Mesodermal cell (in vitro differentiated cells): ENCODE data around the gene PEAK1.
A peak's percentile ranks its signal among the peaks of the same experiment; 100 is the strongest.
"Not testable (repeated sequence)": the region's sequence is repeated elsewhere in the genome, so short reads cannot be mapped to it uniquely, and the experiment has no call there.

Experiments
- H3K27ac ChIP-seq: 2 replicates; pipeline ENCODE4 v1.7.0; 2013; ENCODE audit warnings: mild to moderate bottlenecking, low read depth, low read length, moderate library complexity; ENCODE audit not compliant: severe bottlenecking
- H3K36me3 ChIP-seq: 2 replicates; pipeline ENCODE4 v1.7.1; 2013; ENCODE audit warnings: mild to moderate bottlenecking, low read length, moderate library complexity; ENCODE audit not compliant: control insufficient read depth, insufficient read depth
- H3K4me1 ChIP-seq: one replicate; pipeline ENCODE4 v1.7.1; 2013; ENCODE audit warnings: mild to moderate bottlenecking, low read length; ENCODE audit not compliant: insufficient read depth, control insufficient read depth, poor library complexity, severe bottlenecking
- H3K4me3 ChIP-seq: 2 replicates; pipeline ENCODE4 v1.7.0; 2013; ENCODE audit warnings: low read length, control low read depth, mild to moderate bottlenecking; ENCODE audit not compliant: insufficient read depth, poor library complexity, severe bottlenecking; ENCODE audit errors: extremely low read depth
- H3K9me3 ChIP-seq: 2 replicates; pipeline ENCODE4 v1.7.1; 2013; ENCODE audit warnings: mild to moderate bottlenecking, low read length, moderate library complexity; ENCODE audit not compliant: control insufficient read depth
- WGBS, 2 experiments: methylation state at CpG; one replicate each; pipeline ENCODE4 v1.1.5; 2013; ENCODE audit warnings: missing lambda C conversion rate in 2 of 2; ENCODE audit not compliant: insufficient coverage in 2 of 2; 5-methylcytosine and 5-hydroxymethylcytosine counted together

Gene PEAK1

GRCh38 chr15:77160562-77161478 is 259.1 kb downstream of the PEAK1 start:
- Histone ChIP-seq H3K9me3 (no peaks in the 10 kb centered on the region), H3K27ac (no peak overlapping the region), H3K4me1 (no peaks in the 10 kb centered on the region), H3K4me3 (no peak overlapping the region), H3K36me3 (peaks cover 23% of the 10 kb centered on the region)
- WGBS, 2 experiments, result 89 to 98% methylated on average over 4 to 7 of the region's 7 CpGs

DNA sequence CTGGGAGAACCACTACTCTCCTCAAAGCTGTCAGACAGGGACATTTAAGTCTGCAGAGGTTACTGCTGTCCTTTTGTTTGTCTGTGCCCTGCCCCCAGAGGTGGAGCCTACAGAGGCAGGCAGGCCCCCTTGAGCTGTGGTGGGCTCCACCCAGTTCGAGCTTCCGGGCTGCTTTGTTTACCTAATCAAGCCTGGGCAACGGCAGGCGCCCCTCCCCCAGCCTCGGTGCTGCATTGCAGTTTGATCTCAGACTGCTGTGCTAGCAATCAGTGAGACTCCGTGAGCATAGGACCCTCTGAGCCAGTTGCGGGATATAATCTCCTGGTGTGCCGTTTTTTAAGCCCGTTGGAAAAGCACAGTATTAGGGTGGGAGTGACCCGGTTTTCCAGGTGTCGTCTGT is 263.9 kb downstream of the PEAK1 start:
- peaks cover 23% of the 10 kb centered on the region for H3K36me3 ChIP-seq
- not testable (repeated sequence) for H3K4me1 ChIP-seq, H3K9me3 ChIP-seq, H3K4me3 ChIP-seq, H3K27ac ChIP-seq
- 85 to 90% methylated on average over 10 of the region's 11 CpGs for WGBS, 2 experiments

DNA sequence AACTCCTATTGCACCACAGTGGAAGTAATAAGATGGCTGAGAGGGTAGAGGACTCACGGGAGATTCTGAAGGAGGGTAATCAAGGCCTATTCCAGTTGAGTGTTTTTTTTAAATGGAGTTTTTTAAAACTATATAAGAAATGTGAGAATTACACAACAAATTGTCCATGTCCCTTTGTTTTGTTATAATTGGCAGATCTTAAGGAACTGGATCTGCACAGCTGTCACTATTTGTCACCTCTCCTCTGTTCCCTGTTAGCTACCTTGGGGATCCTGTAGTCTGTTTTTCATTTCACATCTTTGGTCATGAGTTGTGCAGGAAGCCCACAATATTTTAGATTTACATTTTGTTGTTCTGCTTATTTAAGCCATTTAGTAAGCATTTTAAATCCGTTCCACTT is 271.7 kb downstream of the PEAK1 start:
- Histone ChIP-seq H3K36me3 (peaks cover 6% of the 10 kb centered on the region), H3K4me3 (no peak overlapping the region), H3K27ac (no peak overlapping the region), H3K9me3 (no peaks in the 10 kb centered on the region), H3K4me1 (peaks cover 17% of the 10 kb centered on the region)
- no CpG with 5 or more reads among the region's 2 CpGs for WGBS, 2 experiments

DNA sequence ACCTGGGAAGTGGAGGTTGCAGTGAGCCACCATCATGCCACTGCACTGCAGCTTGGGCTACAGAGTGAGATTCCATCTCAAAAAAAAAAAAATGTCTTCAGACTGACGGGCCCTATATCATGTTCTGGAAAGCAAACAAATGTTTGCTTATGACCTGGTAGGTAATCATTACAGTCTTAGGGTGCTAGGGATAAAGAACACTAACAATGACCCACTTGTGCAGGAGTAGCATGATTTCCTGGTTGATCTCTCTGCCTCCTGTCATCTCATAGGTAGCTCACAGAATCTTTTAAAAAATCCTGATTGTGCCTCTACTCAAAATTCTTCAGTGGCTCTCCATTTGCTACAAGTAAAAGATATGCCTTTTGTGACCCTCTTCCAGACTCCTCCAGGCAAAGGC is 274.5 kb downstream of the PEAK1 start:
- WGBS, 2 experiments, result no CpG with 5 or more reads among the region's 1 CpG
- peaks cover 17% of the 10 kb centered on the region for H3K4me1 ChIP-seq
- peak overlapping the region; percentile 83 for H3K27ac ChIP-seq

DNA sequence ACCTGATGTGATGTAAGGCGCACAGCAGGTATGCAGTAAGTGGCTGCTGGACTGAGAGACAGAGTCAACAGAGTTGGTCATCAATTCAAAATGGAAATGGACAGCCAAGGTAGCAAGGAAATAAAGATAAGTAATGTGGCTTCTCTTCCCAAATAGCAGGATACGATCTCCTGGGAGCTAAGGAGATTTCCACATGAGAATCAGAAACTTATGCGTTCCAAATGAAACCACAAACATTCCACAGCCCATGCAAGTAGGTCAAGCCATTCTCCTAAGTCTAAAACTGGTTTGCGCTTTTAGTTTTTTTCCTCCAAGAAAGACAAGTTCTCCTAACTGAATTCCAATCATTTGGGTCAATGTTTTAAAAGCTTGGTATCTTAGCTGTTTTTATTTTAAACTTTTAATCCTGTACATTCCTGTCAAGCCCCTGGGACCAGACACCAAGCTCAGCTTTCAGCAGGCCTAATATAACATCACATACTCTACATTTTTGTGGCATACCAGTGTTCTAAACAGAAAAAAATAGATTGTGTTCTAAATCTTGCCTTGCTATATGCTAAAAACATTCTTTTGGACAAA is 275.3 kb downstream of the PEAK1 start:
- Histone ChIP-seq H3K9me3 (peaks cover 11% of the 10 kb centered on the region), H3K27ac (peak overlapping the region; percentile 83), H3K4me3 (no peak overlapping the region), H3K36me3 (peaks cover 17% of the 10 kb centered on the region), H3K4me1 (peaks cover 17% of the 10 kb centered on the region)
- 85 to 94% methylated on average over 3 of the region's 4 CpGs for WGBS, 2 experiments

More for the DNA sequence above, 274.5 kb downstream of the PEAK1 start:
- Histone ChIP-seq H3K36me3 (peaks cover 17% of the 10 kb centered on the region), H3K4me3 (no peak overlapping the region), H3K9me3 (peaks cover 7% of the 10 kb centered on the region)

DNA sequence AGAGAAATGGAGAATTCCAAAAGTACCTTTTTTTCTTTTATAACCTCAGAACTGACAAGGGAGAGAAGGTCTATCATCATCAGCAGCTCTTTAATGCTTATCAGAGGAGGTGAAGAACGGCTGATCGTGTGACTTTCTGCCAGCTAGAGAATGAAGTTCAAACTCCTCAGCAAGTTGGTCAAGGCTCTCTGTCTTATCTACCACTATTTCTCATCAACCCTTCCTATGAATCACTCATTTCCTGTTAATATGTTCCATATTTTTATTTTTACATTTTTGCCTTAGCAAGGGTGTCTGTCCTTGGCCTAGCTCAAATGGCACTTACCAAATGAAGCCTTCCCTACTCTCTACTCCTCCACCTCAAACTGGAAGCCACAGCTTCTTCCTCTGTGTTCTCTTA is 275.9 kb downstream of the PEAK1 start:
- WGBS, 2 experiments, result 94 to 100% methylated on average over 2 of the region's 2 CpGs
- no peak overlapping the region for H3K4me3 ChIP-seq
- H3K27ac ChIP-seq, result peak overlapping the region; percentile 83
- H3K9me3 ChIP-seq, result peaks cover 11% of the 10 kb centered on the region
- H3K36me3 ChIP-seq, result peaks cover 22% of the 10 kb centered on the region
- H3K4me1 ChIP-seq, result peaks cover 17% of the 10 kb centered on the region

DNA sequence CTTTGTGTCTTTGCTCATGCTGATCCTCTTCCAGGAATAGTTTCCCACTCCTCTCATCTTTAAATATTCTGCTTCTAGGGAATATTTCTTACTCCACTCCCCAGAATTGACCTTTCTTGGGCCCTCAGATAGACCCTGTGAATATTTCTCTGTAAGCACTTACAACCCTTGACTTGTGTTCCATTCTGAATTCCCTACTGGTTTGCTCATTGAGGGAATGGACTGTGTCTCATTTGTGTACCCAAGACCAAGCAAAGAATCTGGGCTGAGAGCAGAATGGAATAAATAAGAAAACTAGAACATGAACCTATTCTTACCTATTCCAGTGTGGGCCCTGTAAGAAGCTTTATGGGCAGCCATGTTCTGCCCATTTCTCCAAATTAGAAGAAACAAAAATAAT is 276.3 kb downstream of the PEAK1 start:
- H3K4me3 ChIP-seq, result no peak overlapping the region
- H3K36me3 ChIP-seq, result peaks cover 24% of the 10 kb centered on the region
- peaks cover 17% of the 10 kb centered on the region for H3K4me1 ChIP-seq
- peaks cover 11% of the 10 kb centered on the region for H3K9me3 ChIP-seq
- no peak overlapping the region for H3K27ac ChIP-seq

DNA sequence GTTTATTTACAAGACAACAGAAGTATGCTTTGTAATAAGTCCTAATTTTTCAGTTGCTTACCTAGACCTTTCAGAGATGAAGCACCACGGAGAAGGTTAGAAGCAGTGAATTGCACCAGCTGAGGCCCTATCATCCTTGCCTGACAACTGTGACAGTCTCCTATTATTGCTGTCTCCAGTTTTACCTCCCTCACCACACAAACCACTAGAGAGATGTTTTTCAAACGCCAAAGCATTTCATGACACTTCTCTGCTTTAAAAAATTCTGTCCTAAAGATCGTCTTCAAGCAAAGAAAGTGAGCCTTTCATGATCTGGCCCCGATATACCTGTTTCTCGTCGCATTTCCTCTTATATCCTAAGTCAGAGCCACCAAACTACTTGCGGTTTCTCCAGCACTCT is 276.7 kb downstream of the PEAK1 start:
- Histone ChIP-seq H3K4me3 (no peak overlapping the region), H3K36me3 (peaks cover 24% of the 10 kb centered on the region), H3K9me3 (peaks cover 11% of the 10 kb centered on the region), H3K27ac (no peak overlapping the region), H3K4me1 (peaks cover 17% of the 10 kb centered on the region)
- WGBS, 2 experiments, result 89 to 96% methylated on average over 7 of the region's 7 CpGs

DNA sequence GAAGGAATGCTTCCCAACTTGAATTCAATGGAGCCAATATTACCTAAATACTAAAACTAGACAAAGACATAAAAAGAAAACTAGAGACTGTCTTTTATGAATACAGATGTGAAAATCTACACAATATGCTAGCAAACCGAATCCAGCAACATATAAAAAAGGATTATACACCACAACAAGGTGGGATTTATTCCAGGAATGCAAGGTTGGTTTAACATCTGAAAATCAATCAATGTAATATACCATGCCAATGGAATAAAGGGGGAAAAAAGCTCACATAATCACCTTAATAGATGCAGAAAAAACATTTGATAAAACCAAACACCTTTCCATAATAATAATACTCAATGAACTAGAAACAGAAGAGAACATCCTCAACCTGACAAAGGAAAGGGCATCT is 279.7 kb downstream of the PEAK1 start:
- no peak overlapping the region for H3K4me3 ChIP-seq
- peaks cover 30% of the 10 kb centered on the region for H3K36me3 ChIP-seq
- peaks cover 13% of the 10 kb centered on the region for H3K4me1 ChIP-seq
- no CpG with 5 or more reads among the region's 1 CpG for WGBS, 2 experiments
- H3K27ac ChIP-seq, result no peak overlapping the region
- H3K9me3 ChIP-seq, result peaks cover 11% of the 10 kb centered on the region

DNA sequence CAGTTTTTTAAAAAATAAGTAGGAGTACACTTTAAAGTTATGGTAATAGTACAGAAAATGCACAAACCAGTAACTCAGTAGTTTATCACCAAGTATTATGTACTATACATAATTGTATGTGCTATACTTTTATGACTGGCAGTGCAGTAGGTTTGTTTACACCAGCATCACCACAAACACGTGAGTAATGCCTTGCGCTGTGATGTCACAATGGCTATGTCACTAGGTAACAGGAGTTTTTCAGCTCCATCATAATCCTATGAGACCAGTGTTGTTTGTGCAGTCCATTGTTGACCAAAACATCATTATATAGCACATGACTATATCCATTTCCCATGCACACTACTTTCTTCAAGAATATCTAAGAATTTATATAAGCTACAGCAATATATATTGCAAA is 280.6 kb downstream of the PEAK1 start:
- peaks cover 10% of the 10 kb centered on the region for H3K4me1 ChIP-seq
- H3K27ac ChIP-seq, result no peak overlapping the region
- WGBS, 2 experiments, result 80 to 100% methylated on average over 1 to 2 of the region's 2 CpGs
- H3K9me3 ChIP-seq, result peaks cover 11% of the 10 kb centered on the region
- no peak overlapping the region for H3K4me3 ChIP-seq
- peaks cover 30% of the 10 kb centered on the region for H3K36me3 ChIP-seq

- Histone ChIP-seq H3K9me3 (peaks cover 11% of the 10 kb centered on the region), H3K4me1 (no peaks in the 10 kb centered on the region), H3K27ac (no peak overlapping the region), H3K36me3 (peaks cover 30% of the 10 kb centered on the region), H3K4me3 (no peak overlapping the region)
- WGBS, 2 experiments, result no CpG with 5 or more reads among the region's 2 CpGs
Observed at GRCh38 chr15:77138167-77138522, 281.8 kb downstream of the PEAK1 start.
